Measurements from ENCODE around the gene C2orf49.
A peak's percentile ranks its signal among the peaks of the same experiment; 100 is the strongest.

C2orf49 gene

DNA sequence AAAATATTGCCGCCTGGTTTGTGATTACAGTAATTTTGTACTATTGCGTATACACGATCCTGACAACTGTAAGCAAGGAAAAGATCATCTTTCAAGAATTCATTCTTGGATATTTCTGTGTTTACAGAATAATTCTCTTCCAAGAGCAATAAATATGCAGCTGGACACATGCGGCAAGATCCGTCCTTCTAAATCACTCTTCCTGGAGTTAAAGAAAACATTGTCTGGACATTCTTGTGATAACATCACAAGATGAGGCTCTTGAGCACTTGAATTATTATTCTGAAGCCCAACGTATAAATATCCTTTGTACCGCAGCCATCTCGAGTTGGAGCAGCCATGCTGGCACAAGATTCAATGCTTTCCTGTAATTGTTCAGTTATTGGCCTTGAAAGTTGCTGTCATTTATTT lies 51.6 kb downstream of the C2orf49 start:
- Mint-ChIP-seq H3K36me3 (ENCODE audit: low read depth) (peaks cover 43% of the 10 kb centered on the region), H3K27ac (peak overlapping the region; percentile 95 to 97 (median 95)), H3K27me3 (ENCODE audit: low read depth) (peaks cover 3% of the 10 kb centered on the region), H3K4me3 (peak overlapping the region in 1 of 3 experiments; percentile 39), H3K9me3 (no peaks in the 10 kb centered on the region), H3K4me1 (peaks cover 58% of the 10 kb centered on the region)
- TF ChIP-seq, protein P1, sequence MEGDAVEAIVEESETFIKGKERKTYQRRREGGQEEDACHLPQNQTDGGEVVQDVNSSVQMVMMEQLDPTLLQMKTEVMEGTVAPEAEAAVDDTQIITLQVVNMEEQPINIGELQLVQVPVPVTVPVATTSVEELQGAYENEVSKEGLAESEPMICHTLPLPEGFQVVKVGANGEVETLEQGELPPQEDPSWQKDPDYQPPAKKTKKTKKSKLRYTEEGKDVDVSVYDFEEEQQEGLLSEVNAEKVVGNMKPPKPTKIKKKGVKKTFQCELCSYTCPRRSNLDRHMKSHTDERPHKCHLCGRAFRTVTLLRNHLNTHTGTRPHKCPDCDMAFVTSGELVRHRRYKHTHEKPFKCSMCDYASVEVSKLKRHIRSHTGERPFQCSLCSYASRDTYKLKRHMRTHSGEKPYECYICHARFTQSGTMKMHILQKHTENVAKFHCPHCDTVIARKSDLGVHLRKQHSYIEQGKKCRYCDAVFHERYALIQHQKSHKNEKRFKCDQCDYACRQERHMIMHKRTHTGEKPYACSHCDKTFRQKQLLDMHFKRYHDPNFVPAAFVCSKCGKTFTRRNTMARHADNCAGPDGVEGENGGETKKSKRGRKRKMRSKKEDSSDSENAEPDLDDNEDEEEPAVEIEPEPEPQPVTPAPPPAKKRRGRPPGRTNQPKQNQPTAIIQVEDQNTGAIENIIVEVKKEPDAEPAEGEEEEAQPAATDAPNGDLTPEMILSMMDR (IDR thresholded peaks at IDR 0.05; ENCODE audit: unreplicated experiment in 3 of 3), result no peak

GRCh38 chr2:105390454-105390853 lies 53.1 kb downstream of the C2orf49 start:
- H3K27ac Mint-ChIP-seq, result peak overlapping the region; percentile 53 to 71 (median 68)
- H3K36me3 Mint-ChIP-seq (ENCODE audit: low read depth), result peaks cover 36% of the 10 kb centered on the region
- H3K27me3 Mint-ChIP-seq (ENCODE audit: low read depth), result no peaks in the 10 kb centered on the region
- no peak overlapping the region for H3K4me3 Mint-ChIP-seq
- TF ChIP-seq, protein P1 (IDR thresholded peaks at IDR 0.05; ENCODE audit: unreplicated experiment in 3 of 3), result no peak
- H3K9me3 Mint-ChIP-seq, result no peaks in the 10 kb centered on the region
- peaks cover 59% of the 10 kb centered on the region for H3K4me1 Mint-ChIP-seq

DNA sequence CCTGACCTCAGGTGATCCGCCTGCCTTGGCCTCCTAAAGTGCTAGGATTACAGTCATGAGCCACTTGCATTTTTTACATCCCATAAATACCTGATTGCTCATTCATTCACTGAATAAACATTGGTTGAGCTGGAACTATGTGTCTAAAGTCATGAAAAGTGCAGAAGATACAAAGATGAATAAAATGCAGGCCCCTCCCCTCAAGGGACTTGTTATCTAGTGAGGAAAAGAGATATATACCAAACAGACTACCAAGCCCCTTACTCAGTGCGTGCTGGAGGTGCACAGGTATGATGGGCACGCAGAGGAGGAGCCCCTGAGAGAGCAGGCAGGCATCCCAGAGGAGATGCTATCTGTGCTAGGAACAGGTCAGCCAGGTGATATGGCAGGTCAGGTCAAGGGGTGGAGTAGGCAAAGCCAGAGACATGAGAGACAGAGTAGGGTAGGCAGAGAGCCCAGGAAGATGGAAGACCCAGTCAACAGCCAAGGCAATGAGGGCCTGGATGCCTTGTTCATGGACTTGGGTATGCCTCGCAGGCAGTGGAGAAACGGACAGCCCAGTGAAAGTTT lies 53.8 kb downstream of the C2orf49 start:
- H3K27ac Mint-ChIP-seq, result peak overlapping the region; percentile 8 to 69 (median 53)
- TF ChIP-seq, protein P1 (IDR thresholded peaks at IDR 0.05; ENCODE audit: unreplicated experiment in 3 of 3), result no peak
- peaks cover 6% of the 10 kb centered on the region for H3K27me3 Mint-ChIP-seq (ENCODE audit: low read depth)
- peaks cover 66% of the 10 kb centered on the region for H3K4me1 Mint-ChIP-seq
- no peaks in the 10 kb centered on the region for H3K9me3 Mint-ChIP-seq
- H3K36me3 Mint-ChIP-seq (ENCODE audit: low read depth), result peaks cover 35% of the 10 kb centered on the region
- no peak overlapping the region for H3K4me3 Mint-ChIP-seq

DNA sequence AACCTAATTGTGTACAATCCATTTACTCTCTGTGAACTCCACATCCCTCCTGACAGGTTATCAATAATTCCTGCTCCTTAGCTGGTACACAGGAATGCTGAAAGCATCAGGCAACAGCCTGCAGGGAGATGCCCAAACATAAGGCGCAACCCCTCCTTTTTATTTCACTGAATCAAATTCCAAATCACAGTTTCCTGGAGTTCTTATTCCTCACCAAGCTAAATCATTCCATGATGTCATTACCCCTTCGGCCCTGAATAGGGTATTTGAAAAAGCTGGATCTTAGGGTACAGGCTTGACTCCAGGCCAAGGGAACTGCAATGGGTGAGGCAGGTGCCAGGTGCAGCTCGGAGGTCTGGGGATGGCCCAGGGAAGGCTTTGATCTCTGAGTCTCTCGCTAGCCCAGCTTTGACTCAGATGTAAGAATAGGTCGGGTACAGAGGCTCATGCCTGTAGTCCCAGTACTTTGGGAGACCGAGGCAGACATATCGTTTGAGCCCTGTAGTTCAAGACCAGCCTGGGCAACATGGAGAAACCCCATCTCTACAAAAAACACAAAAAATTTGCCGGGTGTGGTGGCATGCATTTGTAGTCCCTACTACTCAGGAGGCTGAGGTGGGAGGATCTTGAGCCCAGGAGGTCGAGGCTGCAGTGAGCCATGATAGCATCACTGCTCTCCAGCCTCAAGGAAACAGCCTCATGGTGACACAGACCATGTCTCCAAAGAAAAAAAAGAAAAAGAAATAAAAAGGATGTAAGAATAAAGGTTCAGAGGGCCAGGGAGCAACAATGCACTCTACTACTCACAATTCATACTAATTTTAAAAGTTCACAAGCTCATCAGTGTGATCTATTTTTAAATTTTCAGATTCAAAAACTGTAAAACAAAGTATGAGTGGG lies 54.7 kb downstream of the C2orf49 start:
- TF ChIP-seq, protein P1 (IDR thresholded peaks at IDR 0.05; ENCODE audit: unreplicated experiment in 3 of 3), result no peak
- peaks cover 7% of the 10 kb centered on the region for H3K27me3 Mint-ChIP-seq (ENCODE audit: low read depth)
- peaks cover 35% of the 10 kb centered on the region for H3K36me3 Mint-ChIP-seq (ENCODE audit: low read depth)
- H3K27ac Mint-ChIP-seq, result peak overlapping the region in 2 of 3 experiments; percentile 53 to 69
- peaks cover 72% of the 10 kb centered on the region for H3K4me1 Mint-ChIP-seq
- H3K4me3 Mint-ChIP-seq, result no peak overlapping the region
- no peaks in the 10 kb centered on the region for H3K9me3 Mint-ChIP-seq

- TF ChIP-seq, protein P1 (IDR thresholded peaks at IDR 0.05; ENCODE audit: unreplicated experiment in 3 of 3), result no peak
- Mint-ChIP-seq H3K27ac (peak overlapping the region in 2 of 3 experiments; percentile 68 to 81), H3K9me3 (no peaks in the 10 kb centered on the region), H3K4me3 (peak overlapping the region in 1 of 3 experiments; percentile 11), H3K36me3 (ENCODE audit: low read depth) (peaks cover 27% of the 10 kb centered on the region), H3K27me3 (ENCODE audit: low read depth) (peaks cover 7% of the 10 kb centered on the region), H3K4me1 (peaks cover 69% of the 10 kb centered on the region)
Observed at GRCh38 chr2:105393373-105394055, 56.2 kb downstream of the C2orf49 start.
